Lung (tissue), 12 donors: Measurements from ENCODE around the gene SH3RF2. TPM values are rescaled to one million over a fixed set of nuclear protein-coding genes. Genes with fewer than 3 reads are reported as not detected.
"Not testable (repeated sequence)": the region's sequence is repeated elsewhere in the genome, so short reads cannot be mapped to it uniquely, and the experiment has no call there.

Source experiments
- ATAC-seq: fragments of 200-7000 bp; cut with Tn5 transposase; one replicate; pipeline ENCODE4 v1.9.1; 2020; ENCODE audit warnings: moderate number of reproducible peaks; ENCODE audit not compliant: insufficient read depth, low FRiP score
- DNase-seq, 3 donors: peaks; one replicate each; pipeline ENCODE4 v3.0.0-alpha.2; 2013 to 2017
- H3K27ac ChIP-seq, 2 donors: one replicate each; pipeline ENCODE4 v1.5.1; 2013; ENCODE audit warnings: mild to moderate bottlenecking in 2 of 2, moderate library complexity in 2 of 2, control low read depth in 1 of 2, inconsistent platforms in 1 of 2, low read depth in 1 of 2, low read length in 1 of 2
- H3K27me3 ChIP-seq, 3 donors: one replicate each; pipeline ENCODE4 v1.5.1; 2013; ENCODE audit warnings: low read length in 2 of 3; ENCODE audit not compliant: control insufficient read depth in 3 of 3, insufficient read depth in 3 of 3
- H3K36me3 ChIP-seq, 4 donors: one replicate each; pipeline ENCODE4 v1.5.1; 2013; ENCODE audit warnings: low read length in 4 of 4, mild to moderate bottlenecking in 1 of 4, moderate library complexity in 1 of 4; ENCODE audit not compliant: control insufficient read depth in 4 of 4, insufficient read depth in 4 of 4
- H3K4me1 ChIP-seq, 5 donors: one replicate each; pipeline ENCODE4 v1.5.1; 2013; ENCODE audit warnings: low read length in 5 of 5, mild to moderate bottlenecking in 2 of 5, moderate library complexity in 1 of 5; ENCODE audit not compliant: control insufficient read depth in 5 of 5, insufficient read depth in 5 of 5
- H3K4me3 ChIP-seq: one replicate; pipeline ENCODE4 v1.5.1; 2013; ENCODE audit warnings: mild to moderate bottlenecking, control low read depth, moderate library complexity
- H3K9ac ChIP-seq, 2 donors: one replicate each; pipeline ENCODE4 v1.5.1; 2013; ENCODE audit warnings: low read length in 2 of 2, control low read depth in 1 of 2; ENCODE audit not compliant: insufficient read depth in 1 of 2
- H3K9me3 ChIP-seq, 4 donors: one replicate each; pipeline ENCODE4 v1.5.1; 2013; ENCODE audit warnings: low read length in 3 of 4, mild to moderate bottlenecking in 1 of 4, moderate library complexity in 1 of 4; ENCODE audit not compliant: control insufficient read depth in 4 of 4, insufficient read depth in 3 of 4
- CTCF ChIP-seq: IDR thresholded peaks from 2 replicates; pipeline ENCODE4 v1.5.1; 2012; ENCODE audit warnings: mild to moderate bottlenecking; ENCODE audit errors: control extremely low read depth, extremely low read depth
- WGBS, 2 donors: extraction: QIAGEN DNeasy Blood & Tissue Kit; methylation state at CpG; one replicate each; pipeline ENCODE4 v1.1.7; 2013; 5-methylcytosine and 5-hydroxymethylcytosine counted together
- polyA plus RNA-seq, 2 donors: library from polyadenylated mRNA; stranded (reverse); fragments of 200-250 nt; gene quantifications; one replicate each; pipeline ENCODE4 v1.2.1, GENCODE V29; 2013
- total RNA-seq, 2 donors: library from RNA; depleted of rRNA in 1 of 2; stranded (reverse); fragments of >200 nt in 1 of 2; gene quantifications; one replicate each; pipeline ENCODE4 v1.2.1, GENCODE V29; 2014 to 2021
- donor health status: control.
- donor health status: control.
- donor health status: Bipolar disorder and iron deficiency.
- donor health status: healthy.
- donor health status: DM: yes; HTN: yes; CAD: no.

SH3RF2 gene
- total and polyA plus RNA-seq, 4 donors = 1.3 to 14.3 (median 5.0) TPM

- TF ChIP-seq CTCF = no peak
- WGBS, 2 donors = 62 to 65% methylated on average over 4 of the region's 4 CpGs
- no peak overlapping the region for H3K27ac ChIP-seq
Measured at GRCh38 chr5:145960848-145961600, 24.6 kb downstream of the SH3RF2 start.

GRCh38 chr5:145962001-145962400 lies 25.6 kb downstream of the SH3RF2 start:
- H3K4me1 ChIP-seq = no peaks in the 10 kb centered on the region
- H3K9ac ChIP-seq = no peak overlapping the region
- no peaks in the 10 kb centered on the region for H3K9me3 ChIP-seq
- 86 to 92% methylated on average over 2 of the region's 2 CpGs for WGBS, 2 donors
- no peak overlapping the region for H3K27ac ChIP-seq
- peaks cover 0 to 4% (median 3%) of the 10 kb centered on the region in 3 donors for H3K27me3 ChIP-seq
- ATAC-seq = no peak
- H3K36me3 ChIP-seq = no peaks in the 10 kb centered on the region
- TF ChIP-seq CTCF = no peak
- DNase-seq = no peak
- no peak overlapping the region for H3K4me3 ChIP-seq

More at GRCh38 chr5:145960848-145961600, 24.6 kb downstream of the SH3RF2 start:
- DNase-seq (no peak), ATAC-seq (no peak)
- H3K9ac ChIP-seq = no peak overlapping the region
- no peaks in the 10 kb centered on the region for H3K36me3 ChIP-seq
- peaks cover 0 to 4% (median 3%) of the 10 kb centered on the region in 3 donors for H3K27me3 ChIP-seq
- H3K4me1 ChIP-seq = no peaks in the 10 kb centered on the region
- H3K9me3 ChIP-seq = no peaks in the 10 kb centered on the region
- no peak overlapping the region for H3K4me3 ChIP-seq

- not testable (repeated sequence) for H3K27ac ChIP-seq, DNase-seq, H3K9ac ChIP-seq, H3K4me3 ChIP-seq, H3K27me3 ChIP-seq, H3K9me3 ChIP-seq, H3K36me3 ChIP-seq, ATAC-seq, H3K4me1 ChIP-seq
- 92 to 94% methylated on average over 9 of the region's 9 CpGs for WGBS, 2 donors
Measured at GRCh38 chr5:145964008-145964407, 27.6 kb downstream of the SH3RF2 start.

- no peak overlapping the region for H3K4me3 ChIP-seq
- H3K36me3 ChIP-seq = no peaks in the 10 kb centered on the region
- WGBS, 2 donors = 57 to 59% methylated on average over 4 of the region's 4 CpGs
- TF ChIP-seq CTCF = no peak
- H3K4me1 ChIP-seq = no peaks in the 10 kb centered on the region
- H3K9me3 ChIP-seq = no peaks in the 10 kb centered on the region
- H3K27ac ChIP-seq = no peak overlapping the region
- no peak for DNase-seq
- peaks cover 0 to 9% (median 0%) of the 10 kb centered on the region in 3 donors for H3K27me3 ChIP-seq
- ATAC-seq = no peak
- no peak overlapping the region for H3K9ac ChIP-seq
Measured at GRCh38 chr5:145965804-145966203, 29.4 kb downstream of the SH3RF2 start.
